Measurements from ENCODE around the gene CCM2L.

DNA sequence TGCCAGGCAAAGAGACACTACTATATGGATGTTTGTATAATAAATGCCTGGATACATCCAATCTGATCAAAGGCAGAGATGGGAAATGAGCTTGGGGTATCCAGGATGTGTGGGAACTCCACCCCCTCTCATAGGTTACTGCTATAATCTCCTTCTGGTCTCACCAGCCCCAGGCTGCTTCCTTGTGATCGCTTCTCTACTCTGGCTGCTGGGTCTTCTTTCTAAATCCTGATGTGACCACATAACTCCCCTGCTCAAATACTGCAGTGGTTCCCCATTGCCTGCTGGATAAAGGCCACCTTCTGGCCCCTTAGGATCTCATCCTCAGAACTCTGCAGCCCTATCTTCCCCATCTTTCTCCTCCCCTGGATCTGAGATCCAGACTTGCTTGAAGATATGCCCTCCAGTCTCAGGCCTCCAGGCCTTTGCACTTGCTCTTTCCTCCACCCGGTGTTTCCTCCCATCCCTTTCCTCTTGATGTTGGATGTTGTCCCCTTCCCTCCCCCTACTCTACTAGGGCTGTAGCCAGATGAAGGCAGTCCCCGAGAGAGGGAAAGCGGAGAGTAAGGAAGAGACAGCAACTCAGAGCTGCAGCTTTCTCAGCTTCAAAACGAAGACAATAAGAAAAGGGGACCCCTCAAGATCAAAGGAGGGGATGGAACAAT lies 43.1 kb upstream of the CCM2L start:
- TF ChIP-seq, protein P1, sequence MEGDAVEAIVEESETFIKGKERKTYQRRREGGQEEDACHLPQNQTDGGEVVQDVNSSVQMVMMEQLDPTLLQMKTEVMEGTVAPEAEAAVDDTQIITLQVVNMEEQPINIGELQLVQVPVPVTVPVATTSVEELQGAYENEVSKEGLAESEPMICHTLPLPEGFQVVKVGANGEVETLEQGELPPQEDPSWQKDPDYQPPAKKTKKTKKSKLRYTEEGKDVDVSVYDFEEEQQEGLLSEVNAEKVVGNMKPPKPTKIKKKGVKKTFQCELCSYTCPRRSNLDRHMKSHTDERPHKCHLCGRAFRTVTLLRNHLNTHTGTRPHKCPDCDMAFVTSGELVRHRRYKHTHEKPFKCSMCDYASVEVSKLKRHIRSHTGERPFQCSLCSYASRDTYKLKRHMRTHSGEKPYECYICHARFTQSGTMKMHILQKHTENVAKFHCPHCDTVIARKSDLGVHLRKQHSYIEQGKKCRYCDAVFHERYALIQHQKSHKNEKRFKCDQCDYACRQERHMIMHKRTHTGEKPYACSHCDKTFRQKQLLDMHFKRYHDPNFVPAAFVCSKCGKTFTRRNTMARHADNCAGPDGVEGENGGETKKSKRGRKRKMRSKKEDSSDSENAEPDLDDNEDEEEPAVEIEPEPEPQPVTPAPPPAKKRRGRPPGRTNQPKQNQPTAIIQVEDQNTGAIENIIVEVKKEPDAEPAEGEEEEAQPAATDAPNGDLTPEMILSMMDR (IDR thresholded peaks at IDR 0.05) = no peak
- no peak for TF ChIP-seq ZFX (IDR thresholded peaks at IDR 0.05; ENCODE audit: borderline replicate concordance)
